Activated naive CD4-positive, alpha-beta T cell treated with anti-CD3 and anti-CD28 coated beads, Interleukin-2, amount 50 U/mL, for 24 hours (primary cell): ENCODE data around the gene IFI27.

Source experiments
- H3K27ac Mint-ChIP-seq: one replicate; pipeline ENCODE4 v1.8.0; 2021; ENCODE audit warnings: mild to moderate bottlenecking, mixed read lengths
- H3K27me3 Mint-ChIP-seq: one replicate; pipeline ENCODE4 v1.8.0; 2021; ENCODE audit warnings: mixed read lengths
- H3K36me3 Mint-ChIP-seq: one replicate; pipeline ENCODE4 v1.8.0; 2021; ENCODE audit warnings: mixed read lengths
- H3K4me1 Mint-ChIP-seq: one replicate; pipeline ENCODE4 v1.8.0; 2021; ENCODE audit warnings: mixed read lengths
- H3K4me3 Mint-ChIP-seq: one replicate; pipeline ENCODE4 v1.8.0; 2021; ENCODE audit warnings: mild to moderate bottlenecking, mixed read lengths
- H3K9me3 Mint-ChIP-seq: one replicate; pipeline ENCODE4 v1.8.0; 2021; ENCODE audit warnings: mixed read lengths

The IFI27 gene

DNA sequence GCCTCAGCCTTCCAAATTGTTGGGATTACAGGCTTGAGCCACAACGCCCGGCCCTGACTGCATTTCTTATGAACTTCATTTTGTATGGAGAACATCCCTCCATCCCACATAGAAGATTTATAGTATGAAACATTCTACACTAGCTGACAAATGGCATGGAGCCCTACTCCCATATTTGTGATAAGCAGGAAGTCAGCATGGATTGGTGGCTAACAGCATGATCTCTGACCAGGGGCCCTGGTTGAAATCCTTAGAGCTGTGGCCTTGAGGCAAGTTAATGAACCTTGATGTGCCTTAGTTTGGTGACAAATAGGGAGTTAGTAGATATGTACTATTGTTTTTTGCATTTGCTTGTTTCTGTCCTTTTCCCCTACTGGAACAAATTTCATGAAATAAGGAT is 17.1 kb upstream of the IFI27 start:
- Mint-ChIP-seq H3K9me3 (no peaks in the 10 kb centered on the region), H3K27me3 (no peaks in the 10 kb centered on the region), H3K4me1 (no peaks in the 10 kb centered on the region), H3K4me3 (no peak overlapping the region), H3K36me3 (peaks cover 4% of the 10 kb centered on the region), H3K27ac (no peak overlapping the region)

GRCh38 chr14:94097091-94097490 is 13.4 kb upstream of the IFI27 start:
- Mint-ChIP-seq H3K9me3 (no peaks in the 10 kb centered on the region), H3K36me3 (peaks cover 4% of the 10 kb centered on the region), H3K4me3 (no peak overlapping the region), H3K4me1 (no peaks in the 10 kb centered on the region), H3K27me3 (no peaks in the 10 kb centered on the region), H3K27ac (no peak overlapping the region)

DNA sequence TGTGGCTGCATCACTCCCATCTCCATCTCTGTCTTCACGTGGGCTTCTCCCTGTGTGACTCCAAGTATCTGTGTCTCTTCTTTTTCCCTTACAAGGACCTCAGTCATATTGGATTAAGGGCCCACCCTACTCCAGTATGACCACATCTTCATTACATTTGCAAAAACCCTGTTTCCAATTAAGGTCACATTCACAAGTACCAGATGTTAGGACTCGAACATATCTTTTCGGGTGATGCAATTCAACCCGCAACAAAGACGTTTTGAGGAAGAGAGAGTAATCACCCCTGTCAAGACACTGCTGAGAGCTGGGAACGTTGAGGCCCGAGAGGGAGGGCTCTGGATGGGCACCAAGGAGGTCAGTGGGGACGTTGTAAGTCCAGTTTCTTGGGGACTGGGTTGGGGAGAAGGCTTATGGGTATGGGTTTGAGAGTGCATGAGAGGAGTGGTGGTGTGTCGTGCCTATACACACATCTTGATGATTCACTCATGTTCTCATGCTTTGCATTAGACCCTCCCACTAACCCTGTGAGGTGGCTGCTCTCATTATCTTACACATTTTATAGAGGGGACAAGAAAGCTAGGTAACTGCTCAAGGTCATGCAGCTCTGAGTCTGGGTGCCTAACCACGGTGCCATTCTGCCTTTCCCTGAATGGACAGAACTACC is 12.1 kb upstream of the IFI27 start:
- Mint-ChIP-seq H3K4me3 (no peak overlapping the region), H3K27me3 (no peaks in the 10 kb centered on the region), H3K27ac (no peak overlapping the region), H3K9me3 (no peaks in the 10 kb centered on the region), H3K4me1 (no peaks in the 10 kb centered on the region), H3K36me3 (peaks cover 4% of the 10 kb centered on the region)

DNA sequence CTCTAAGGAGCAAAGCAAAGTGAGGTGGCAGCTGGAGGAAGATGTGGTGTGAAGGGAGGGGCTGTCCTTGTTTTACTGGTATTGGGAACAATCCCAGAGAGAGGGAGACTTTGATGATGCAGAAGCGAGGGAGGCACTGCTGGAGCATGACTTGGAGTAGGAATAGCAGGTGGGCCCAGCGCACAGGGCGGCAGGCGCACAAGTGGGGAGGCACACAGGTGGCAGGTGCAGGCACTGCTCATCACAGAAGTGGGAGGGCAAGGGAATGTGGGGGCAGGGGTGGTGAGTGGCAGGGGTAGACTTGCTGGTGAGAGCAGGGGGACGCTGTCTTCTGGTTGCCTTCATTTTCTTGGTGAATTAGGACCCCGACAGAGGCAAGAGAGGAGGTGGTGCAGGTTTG is 11.5 kb upstream of the IFI27 start:
- Mint-ChIP-seq H3K4me1 (no peaks in the 10 kb centered on the region), H3K27ac (no peak overlapping the region), H3K4me3 (no peak overlapping the region), H3K27me3 (no peaks in the 10 kb centered on the region), H3K36me3 (peaks cover 2% of the 10 kb centered on the region), H3K9me3 (no peaks in the 10 kb centered on the region)

DNA sequence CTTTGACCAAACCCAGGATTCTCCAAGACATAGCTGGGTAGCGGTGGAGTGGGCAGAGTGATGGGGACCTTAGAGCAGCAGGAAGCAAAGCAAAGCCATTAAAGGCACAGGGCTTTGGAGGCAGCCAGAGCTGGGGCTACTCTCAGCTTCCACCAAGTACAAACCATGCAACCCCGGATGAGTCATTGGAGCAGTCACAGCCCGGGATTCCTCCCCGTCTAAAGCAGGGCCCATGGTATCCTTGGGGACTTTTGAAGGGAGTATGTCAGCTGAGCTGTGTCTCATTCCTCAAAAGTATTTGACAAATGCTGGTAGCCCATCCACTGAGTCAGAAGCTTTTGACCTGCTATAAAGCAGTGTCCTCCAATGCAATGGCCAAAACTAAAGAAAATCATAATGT is 9.7 kb upstream of the IFI27 start:
- Mint-ChIP-seq H3K4me3 (no peak overlapping the region), H3K4me1 (no peaks in the 10 kb centered on the region), H3K27me3 (no peaks in the 10 kb centered on the region), H3K36me3 (no peaks in the 10 kb centered on the region), H3K27ac (no peak overlapping the region), H3K9me3 (no peaks in the 10 kb centered on the region)

GRCh38 chr14:94101748-94102147 is 8.8 kb upstream of the IFI27 start:
- no peak overlapping the region for H3K27ac Mint-ChIP-seq
- no peaks in the 10 kb centered on the region for H3K27me3 Mint-ChIP-seq
- no peak overlapping the region for H3K4me3 Mint-ChIP-seq

GRCh38 chr14:94102768-94103482 is 7.6 kb upstream of the IFI27 start:
- Mint-ChIP-seq H3K9me3 (no peaks in the 10 kb centered on the region), H3K4me3 (no peak overlapping the region), H3K4me1 (no peaks in the 10 kb centered on the region), H3K36me3 (no peaks in the 10 kb centered on the region), H3K27ac (no peak overlapping the region), H3K27me3 (no peaks in the 10 kb centered on the region)

More at GRCh38 chr14:94101748-94102147, 8.8 kb upstream of the IFI27 start:
- no peaks in the 10 kb centered on the region for H3K36me3 Mint-ChIP-seq
- no peaks in the 10 kb centered on the region for H3K9me3 Mint-ChIP-seq
- no peaks in the 10 kb centered on the region for H3K4me1 Mint-ChIP-seq

DNA sequence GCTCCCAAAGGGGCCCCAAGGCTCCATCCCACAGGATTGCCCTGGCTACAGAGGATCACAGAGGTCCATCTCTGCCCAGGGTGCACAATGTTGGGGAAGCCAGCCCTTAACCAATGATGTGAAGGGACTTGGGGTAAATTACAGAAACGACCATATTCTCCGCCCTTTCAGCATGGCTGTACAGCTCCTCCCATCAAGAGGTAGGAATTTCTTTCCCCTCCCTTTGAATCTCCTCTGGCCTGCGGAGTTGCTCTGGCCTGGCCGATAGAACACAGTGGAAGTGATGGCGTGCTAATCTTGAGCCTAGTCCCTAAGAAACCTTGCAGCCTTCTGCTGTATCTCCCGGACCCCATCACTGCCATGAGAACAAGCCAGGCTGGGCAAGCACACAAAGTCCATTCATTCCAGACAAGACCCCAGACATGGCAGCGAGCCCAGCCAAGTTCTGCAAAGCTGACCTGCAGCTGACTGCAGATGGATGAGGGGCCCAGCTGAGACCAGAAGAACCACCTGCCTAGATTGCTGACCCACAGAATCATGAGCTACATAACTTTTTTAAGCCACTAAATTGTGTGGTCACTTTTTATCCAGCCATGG is 6.9 kb upstream of the IFI27 start:
- Mint-ChIP-seq H3K4me1 (no peaks in the 10 kb centered on the region), H3K27me3 (no peaks in the 10 kb centered on the region), H3K36me3 (no peaks in the 10 kb centered on the region), H3K9me3 (no peaks in the 10 kb centered on the region), H3K4me3 (no peak overlapping the region), H3K27ac (no peak overlapping the region)

- Mint-ChIP-seq H3K9me3 (no peaks in the 10 kb centered on the region), H3K4me3 (no peak overlapping the region), H3K36me3 (no peaks in the 10 kb centered on the region), H3K27me3 (no peaks in the 10 kb centered on the region), H3K27ac (no peak overlapping the region), H3K4me1 (no peaks in the 10 kb centered on the region)
Measured at GRCh38 chr14:94104731-94105130, 5.8 kb upstream of the IFI27 start.

- Mint-ChIP-seq H3K4me3 (no peak overlapping the region), H3K27ac (no peak overlapping the region), H3K9me3 (no peaks in the 10 kb centered on the region), H3K36me3 (no peaks in the 10 kb centered on the region), H3K27me3 (peaks cover 2% of the 10 kb centered on the region), H3K4me1 (no peaks in the 10 kb centered on the region)
Measured at GRCh38 chr14:94109915-94110250, 653 bp upstream of the IFI27 start.

GRCh38 chr14:94111276-94112095 is 950 bp downstream of the IFI27 start:
- H3K9me3 Mint-ChIP-seq = no peaks in the 10 kb centered on the region
- no peak overlapping the region for H3K27ac Mint-ChIP-seq
- no peaks in the 10 kb centered on the region for H3K4me1 Mint-ChIP-seq
- peaks cover 8% of the 10 kb centered on the region for H3K27me3 Mint-ChIP-seq
- H3K4me3 Mint-ChIP-seq = no peak overlapping the region
- H3K36me3 Mint-ChIP-seq = no peaks in the 10 kb centered on the region

- peaks cover 9% of the 10 kb centered on the region for H3K27me3 Mint-ChIP-seq
Measured at GRCh38 chr14:94112513-94113063, 2.1 kb downstream of the IFI27 start.

GRCh38 chr14:94113073-94113472 is 2.5 kb downstream of the IFI27 start:
- no peaks in the 10 kb centered on the region for H3K9me3 Mint-ChIP-seq
- no peaks in the 10 kb centered on the region for H3K36me3 Mint-ChIP-seq
- H3K27me3 Mint-ChIP-seq = peaks cover 9% of the 10 kb centered on the region
- H3K27ac Mint-ChIP-seq = no peak overlapping the region
- H3K4me3 Mint-ChIP-seq = no peak overlapping the region
- no peaks in the 10 kb centered on the region for H3K4me1 Mint-ChIP-seq

More at GRCh38 chr14:94112513-94113063, 2.1 kb downstream of the IFI27 start:
- Mint-ChIP-seq H3K36me3 (no peaks in the 10 kb centered on the region), H3K4me3 (no peak overlapping the region), H3K27ac (no peak overlapping the region), H3K9me3 (no peaks in the 10 kb centered on the region), H3K4me1 (no peaks in the 10 kb centered on the region)

DNA sequence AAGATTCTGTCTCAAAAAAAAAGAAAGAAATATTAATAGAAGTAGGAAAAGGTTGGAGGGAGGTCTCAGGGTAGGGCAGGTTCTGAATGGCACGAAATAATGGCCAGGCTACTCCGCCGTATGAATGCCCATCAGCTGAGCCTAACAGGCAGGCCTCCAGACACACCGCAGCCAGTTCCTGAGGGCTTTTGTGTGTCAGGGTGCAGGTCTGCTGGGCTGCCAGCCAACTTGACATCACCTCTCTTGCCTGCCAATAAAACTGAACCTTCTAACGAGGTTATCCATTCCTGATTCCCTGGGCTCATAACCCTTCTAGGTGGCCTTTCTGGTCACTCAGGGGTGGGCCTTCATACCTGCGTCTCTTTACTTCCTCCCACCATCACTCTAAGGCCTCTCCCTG is 3.0 kb downstream of the IFI27 start:
- no peaks in the 10 kb centered on the region for H3K9me3 Mint-ChIP-seq
- H3K4me3 Mint-ChIP-seq = no peak overlapping the region
- no peaks in the 10 kb centered on the region for H3K36me3 Mint-ChIP-seq
- no peak overlapping the region for H3K27ac Mint-ChIP-seq
- peaks cover 9% of the 10 kb centered on the region for H3K27me3 Mint-ChIP-seq
- no peaks in the 10 kb centered on the region for H3K4me1 Mint-ChIP-seq

DNA sequence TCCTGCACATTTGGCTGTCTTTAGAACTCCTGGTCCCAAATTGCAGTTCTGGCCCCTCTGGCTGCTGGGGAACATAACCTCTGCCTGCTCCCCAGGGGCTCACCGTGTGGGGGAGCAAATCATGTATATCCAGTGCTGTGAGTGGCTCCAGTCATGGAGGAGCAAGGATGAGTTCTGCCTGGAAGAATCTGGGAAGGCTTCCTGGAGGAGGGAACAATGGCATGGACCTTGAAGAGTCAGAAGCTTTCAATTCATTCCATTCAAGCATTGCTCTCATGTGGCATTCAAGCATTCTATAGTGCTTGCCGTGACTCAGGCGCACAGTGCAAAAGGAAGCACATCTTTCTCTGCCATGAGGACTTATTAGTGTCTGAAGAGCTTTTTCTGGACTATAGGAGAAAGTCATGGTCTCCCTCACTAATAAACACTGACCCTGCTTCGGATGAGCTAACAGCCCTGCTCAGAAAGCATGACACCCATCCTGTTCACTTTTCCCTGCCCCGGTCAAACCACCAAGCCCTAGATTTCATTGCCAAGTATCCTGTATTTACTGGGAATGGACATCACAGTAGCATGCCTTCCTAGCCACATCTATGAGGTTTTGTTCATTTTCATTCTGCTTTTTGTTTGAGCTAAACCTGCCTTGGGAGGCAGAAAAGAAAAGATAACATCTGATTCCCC is 3.5 kb downstream of the IFI27 start:
- Mint-ChIP-seq H3K4me1 (no peaks in the 10 kb centered on the region), H3K9me3 (no peaks in the 10 kb centered on the region), H3K27ac (no peak overlapping the region), H3K4me3 (no peak overlapping the region), H3K27me3 (peaks cover 9% of the 10 kb centered on the region), H3K36me3 (no peaks in the 10 kb centered on the region)
